Occipital lobe (tissue), 2 donors: ENCODE results near the gene SH3BP1. TPM values are rescaled to one million over a fixed set of nuclear protein-coding genes. Genes with fewer than 3 reads are reported as not detected.
"Not testable (repeated sequence)": the region's sequence is repeated elsewhere in the genome, so short reads cannot be mapped to it uniquely, and the experiment has no call there.

Experiments used
- DNase-seq: peaks from one replicate; lab custom pipeline; 2025; lab: John Stamatoyannopoulos, UW
- total RNA-seq: library from RNA; depleted of rRNA; stranded (reverse); fragments of >200 nt; gene quantifications from one replicate; pipeline ENCODE4 v1.2.3, GENCODE V29; 2014

The SH3BP1 gene
- total RNA-seq, 1 donor from 2014 or later, result 1.9 TPM

GRCh38 chr22:37633089-37633624, 6.3 kb upstream of the SH3BP1 start:
- DNase-seq, result no peak

GRCh38 chr22:37633625-37634416, 5.6 kb upstream of the SH3BP1 start:
- peak; percentile 83 for DNase-seq

- DNase-seq, result no peak
These were observed 5.0 kb upstream of the SH3BP1 start for GRCh38 chr22:37634417-37634924.

GRCh38 chr22:37635157-37635556, 4.3 kb upstream of the SH3BP1 start:
- DNase-seq, result no peak

- no peak for DNase-seq
These were observed 3.1 kb upstream of the SH3BP1 start for GRCh38 chr22:37636186-37636948.

GRCh38 chr22:37636949-37637273, 2.6 kb upstream of the SH3BP1 start:
- DNase-seq, result no peak

- no peak for DNase-seq
These were observed 939 bp upstream of the SH3BP1 start for GRCh38 chr22:37638391-37639069.

- no peak for DNase-seq
These were observed 512 bp downstream of the SH3BP1 start for GRCh38 chr22:37639771-37640590.

GRCh38 chr22:37640591-37641560, 1.4 kb downstream of the SH3BP1 start:
- DNase-seq, result no peak

- no peak for DNase-seq
These were observed 2.1 kb downstream of the SH3BP1 start for GRCh38 chr22:37641561-37641949.

GRCh38 chr22:37643225-37643847, 3.9 kb downstream of the SH3BP1 start:
- DNase-seq, result peak; percentile 57

GRCh38 chr22:37647317-37647716, 7.8 kb downstream of the SH3BP1 start:
- DNase-seq, result no peak

- DNase-seq, result no peak
These were observed 8.5 kb downstream of the SH3BP1 start for GRCh38 chr22:37647928-37648327.

- DNase-seq, result no peak
These were observed 11.1 kb downstream of the SH3BP1 start for GRCh38 chr22:37650463-37651136.

- DNase-seq, result no peak
These were observed 15.2 kb downstream of the SH3BP1 start for GRCh38 chr22:37654563-37655251.

- DNase-seq, result no peak
These were observed 15.7 kb downstream of the SH3BP1 start for GRCh38 chr22:37655252-37655563.

- DNase-seq, result not testable (repeated sequence)
These were observed 17.1 kb downstream of the SH3BP1 start for GRCh38 chr22:37656583-37656982.

GRCh38 chr22:37657590-37658132, 18.2 kb downstream of the SH3BP1 start:
- no peak for DNase-seq
